ENCODE data around the gene EML4. TPM values are rescaled to one million over a fixed set of nuclear protein-coding genes. Genes with fewer than 3 reads are reported as not detected.

EML4 gene
- total RNA-seq, 1 experiment from 2014 or later: 38.3 TPM

DNA sequence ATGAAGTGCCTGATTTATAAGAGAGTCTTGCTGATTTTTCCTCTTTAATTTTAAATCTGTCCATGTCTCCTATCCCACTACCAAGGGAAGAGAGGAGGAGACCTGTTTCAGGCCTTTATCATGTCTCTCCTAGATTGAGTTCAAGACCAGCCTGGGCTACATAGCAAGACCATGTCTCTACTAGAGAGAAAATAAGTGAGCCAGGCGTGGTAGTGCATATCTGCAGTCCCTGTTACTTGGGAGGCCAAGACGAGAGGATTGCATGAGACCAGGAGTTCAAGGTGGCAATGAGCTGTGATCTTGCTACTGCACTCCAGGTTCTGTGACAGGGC, 20.0 kb downstream of the EML4 start:
- ChIA-PET POLR2A (ENCODE audit: unreplicated experiment) (no interaction called here), CTCF (no interaction called here)
- no peaks in the 10 kb centered on the region for H3K9me2 ChIP-seq (replicated peaks; ENCODE audit: low read length)
- no peak overlapping the region for H3K4me3 ChIP-seq (ENCODE audit: low read length)
- ATAC-seq: no peak
- no peak for DNase-seq
- H3K9ac ChIP-seq (ENCODE audit: low read length): no peak overlapping the region
- no TSS peak for BruUV-seq (replicated peaks)
- H3F3A ChIP-seq (ENCODE audit: low read length, unreplicated experiment): no peaks in the 10 kb centered on the region
- peaks cover 70% of the 10 kb centered on the region for H3K79me2 ChIP-seq (ENCODE audit: low read length)
- no peak overlapping the region for H3K27ac ChIP-seq (ENCODE audit: low read length)
- no peaks in the 10 kb centered on the region for H3K36me3 ChIP-seq (ENCODE audit: low read depth, low read length)
- H3K4me2 ChIP-seq (ENCODE audit: low read length): no peak overlapping the region
- H3K9me3 ChIP-seq (ENCODE audit: low read length): no peaks in the 10 kb centered on the region
- intact Hi-C loops (cut with micrococcal nuclease): no loop called here
- H4K20me1 ChIP-seq (ENCODE audit: low read length): peaks cover 13% of the 10 kb centered on the region; the same call in 1 of the 2 replicates
- peaks cover 17% of the 10 kb centered on the region for H3K4me1 ChIP-seq (ENCODE audit: insufficient read depth, low read length)
- H2AFZ ChIP-seq (ENCODE audit: low read length): no peak overlapping the region
- TF ChIP-seq, protein P1, sequence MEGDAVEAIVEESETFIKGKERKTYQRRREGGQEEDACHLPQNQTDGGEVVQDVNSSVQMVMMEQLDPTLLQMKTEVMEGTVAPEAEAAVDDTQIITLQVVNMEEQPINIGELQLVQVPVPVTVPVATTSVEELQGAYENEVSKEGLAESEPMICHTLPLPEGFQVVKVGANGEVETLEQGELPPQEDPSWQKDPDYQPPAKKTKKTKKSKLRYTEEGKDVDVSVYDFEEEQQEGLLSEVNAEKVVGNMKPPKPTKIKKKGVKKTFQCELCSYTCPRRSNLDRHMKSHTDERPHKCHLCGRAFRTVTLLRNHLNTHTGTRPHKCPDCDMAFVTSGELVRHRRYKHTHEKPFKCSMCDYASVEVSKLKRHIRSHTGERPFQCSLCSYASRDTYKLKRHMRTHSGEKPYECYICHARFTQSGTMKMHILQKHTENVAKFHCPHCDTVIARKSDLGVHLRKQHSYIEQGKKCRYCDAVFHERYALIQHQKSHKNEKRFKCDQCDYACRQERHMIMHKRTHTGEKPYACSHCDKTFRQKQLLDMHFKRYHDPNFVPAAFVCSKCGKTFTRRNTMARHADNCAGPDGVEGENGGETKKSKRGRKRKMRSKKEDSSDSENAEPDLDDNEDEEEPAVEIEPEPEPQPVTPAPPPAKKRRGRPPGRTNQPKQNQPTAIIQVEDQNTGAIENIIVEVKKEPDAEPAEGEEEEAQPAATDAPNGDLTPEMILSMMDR (conservative IDR thresholded peaks at IDR 0.05; ENCODE audit: low read depth, low read length): no peak
- TF ChIP-seq EZH2 (IDR thresholded peaks at IDR 0.05; ENCODE audit: low read length, unreplicated experiment) (no peak), EZH2phosphoT487 (IDR thresholded peaks at IDR 0.05; ENCODE audit: borderline replicate concordance, low read length) (no peak)
- no peaks in the 10 kb centered on the region for H3K27me3 ChIP-seq (ENCODE audit: low read length)

DNA sequence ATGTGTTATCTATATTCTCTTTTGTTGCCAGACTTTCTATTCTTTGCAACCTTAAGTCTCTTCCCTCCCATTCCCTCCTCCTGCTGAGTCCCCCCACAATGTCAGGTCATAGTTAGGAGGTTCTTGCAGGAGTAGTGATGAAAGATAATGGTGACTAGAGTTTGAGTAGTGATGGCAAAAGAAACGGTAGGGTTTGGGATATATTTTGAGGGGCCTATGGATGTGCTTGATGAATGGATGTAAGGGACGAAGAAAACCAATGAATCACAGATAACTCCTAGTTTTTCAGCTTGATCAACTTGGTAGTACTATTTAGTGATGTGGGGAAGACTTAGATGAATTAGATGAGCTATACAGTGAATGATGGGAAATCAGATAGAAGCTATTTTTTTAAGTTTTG, 21.0 kb downstream of the EML4 start:
- H3F3A ChIP-seq (ENCODE audit: low read length, unreplicated experiment): no peaks in the 10 kb centered on the region
- H4K20me1 ChIP-seq (ENCODE audit: low read length): peaks cover 13% of the 10 kb centered on the region; the same call in 1 of the 2 replicates
- no peak overlapping the region for H3K9ac ChIP-seq (ENCODE audit: low read length)
- H3K27ac ChIP-seq (ENCODE audit: low read length): no peak overlapping the region
- no peak overlapping the region for H3K4me3 ChIP-seq (ENCODE audit: low read length)
- no peaks in the 10 kb centered on the region for H3K9me3 ChIP-seq (ENCODE audit: low read length)
- H3K4me2 ChIP-seq (ENCODE audit: low read length): no peak overlapping the region
- ChIA-PET POLR2A (ENCODE audit: unreplicated experiment) (no interaction called here), CTCF (no interaction called here)
- H3K79me2 ChIP-seq (ENCODE audit: low read length): peaks cover 70% of the 10 kb centered on the region
- H3K27me3 ChIP-seq (ENCODE audit: low read length): no peaks in the 10 kb centered on the region
- DNase-seq (no peak), ATAC-seq (no peak)
- H3K36me3 ChIP-seq (ENCODE audit: low read depth, low read length): no peaks in the 10 kb centered on the region
- intact Hi-C loops (cut with micrococcal nuclease): loop anchor here (5.0 kb wide), 1 partner anchor 47 kb away; no protein-coding TSS in a partner anchor
- no peak overlapping the region for H2AFZ ChIP-seq (ENCODE audit: low read length)
- TF ChIP-seq EZH2 (IDR thresholded peaks at IDR 0.05; ENCODE audit: low read length, unreplicated experiment) (no peak), EZH2phosphoT487 (IDR thresholded peaks at IDR 0.05; ENCODE audit: borderline replicate concordance, low read length) (no peak)
- no TSS peak for BruUV-seq (replicated peaks)
- H3K4me1 ChIP-seq (ENCODE audit: insufficient read depth, low read length): peaks cover 27% of the 10 kb centered on the region
- no peaks in the 10 kb centered on the region for H3K9me2 ChIP-seq (replicated peaks; ENCODE audit: low read length)

DNA sequence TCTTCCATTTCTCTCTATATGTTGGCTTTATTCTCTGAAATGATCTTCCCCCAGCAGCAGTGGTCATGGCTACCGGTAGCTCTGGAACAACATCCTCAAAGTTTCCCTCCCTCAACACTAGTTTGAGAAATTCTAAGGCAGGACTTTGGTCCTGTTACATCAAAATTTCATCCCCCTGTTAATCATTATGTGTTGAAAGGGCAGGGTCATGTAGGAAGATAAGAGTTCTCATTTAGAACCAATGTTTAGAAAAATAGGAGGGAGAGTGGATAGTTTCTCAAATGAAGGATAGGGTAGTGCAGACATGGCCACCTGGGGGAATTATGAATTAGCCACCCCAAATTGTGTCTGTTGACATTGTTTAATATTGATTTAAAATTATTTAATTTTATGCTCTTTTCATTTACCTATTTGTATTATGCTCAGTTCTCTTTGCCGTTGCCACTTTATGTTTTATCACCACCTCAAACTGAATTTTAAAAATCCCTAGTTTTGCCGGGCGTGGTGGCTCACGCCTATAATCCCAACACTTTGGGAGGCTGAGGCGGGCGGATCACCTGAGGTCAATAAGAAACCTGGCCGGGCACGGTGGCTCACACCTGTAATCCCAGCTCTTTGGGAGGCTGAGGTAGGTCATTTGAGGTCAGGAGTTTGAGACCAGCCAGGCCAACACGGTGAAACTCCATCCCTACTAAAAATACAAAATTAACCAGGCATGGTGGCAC, 22.3 kb downstream of the EML4 start:
- Histone ChIP-seq H3K27me3 (ENCODE audit: low read length) (no peaks in the 10 kb centered on the region), H3K27ac (ENCODE audit: low read length) (no peak overlapping the region), H3K9me2 (replicated peaks; ENCODE audit: low read length) (no peaks in the 10 kb centered on the region), H3K9ac (ENCODE audit: low read length) (no peak overlapping the region), H3K4me1 (ENCODE audit: insufficient read depth, low read length) (peaks cover 38% of the 10 kb centered on the region), H3K79me2 (ENCODE audit: low read length) (peaks cover 65% of the 10 kb centered on the region), H3F3A (ENCODE audit: low read length, unreplicated experiment) (no peaks in the 10 kb centered on the region), H3K4me3 (ENCODE audit: low read length) (no peak overlapping the region), H3K9me3 (ENCODE audit: low read length) (no peaks in the 10 kb centered on the region), H2AFZ (ENCODE audit: low read length) (no peak overlapping the region), H4K20me1 (ENCODE audit: low read length) (peaks cover 13% of the 10 kb centered on the region; the same call in 1 of the 2 replicates), H3K4me2 (ENCODE audit: low read length) (no peak overlapping the region), H3K36me3 (ENCODE audit: low read depth, low read length) (no peaks in the 10 kb centered on the region)
- DNase-seq (no peak), ATAC-seq (no peak)
- BruUV-seq (replicated peaks): no TSS peak
- TF ChIP-seq, protein P1 (conservative IDR thresholded peaks at IDR 0.05; ENCODE audit: low read depth, low read length): no peak
- TF ChIP-seq EZH2phosphoT487 (IDR thresholded peaks at IDR 0.05; ENCODE audit: borderline replicate concordance, low read length) (no peak), EZH2 (IDR thresholded peaks at IDR 0.05; ENCODE audit: low read length, unreplicated experiment) (no peak)
- intact Hi-C loops (cut with micrococcal nuclease): loop anchor here (5.0 kb wide), 1 partner anchor 46 kb away; no protein-coding TSS in a partner anchor
- POLR2A ChIA-PET (ENCODE audit: unreplicated experiment): no interaction called here
- CTCF ChIA-PET: no interaction called here
